K562 (cell line): Measurements from ENCODE around the gene SLMAP. TPM values are rescaled to one million over a fixed set of nuclear protein-coding genes. Genes with fewer than 3 reads are reported as not detected.

Experiments
- ATAC-seq: fragments of 200-7000 bp; cut with Tn5 transposase; 3 replicates; pipeline ENCODE4 v1.9.1; 2020; ENCODE audit warnings: moderate library complexity
- BruUV-seq: library from RNA; stranded (reverse); fragments of 400-500 nt; replicated peaks from 2 replicates; lab custom pipeline; 2021; lab: Mats Ljungman, UMichigan
- CTCF ChIA-PET: fragments of 300-600 bp; formaldehyde crosslinking; extraction: SDS; loops from one replicate; lab custom pipeline; 2021; ENCODE audit warnings: low intra/inter-chr PET ratio; lab: Yijun Ruan, JAX
- POLR2A ChIA-PET: fragments of 300-600, 350-650 bp; sonication (Branson Sonifier 250); formaldehyde crosslinking; extraction: SDS; loops from one replicate; lab custom pipeline; 2021; ENCODE audit warnings: antibody characterized with exemption, inconsistent platforms; lab: Yijun Ruan, JAX
- DNase-seq, 4 experiments: peaks; one replicate each; pipeline versions ENCODE4 v3.0.0 to v3.0.0-alpha.2; 2011 to 2018; ENCODE audit warnings: low spot score in 3 of 4, mixed read lengths in 3 of 4; ENCODE audit errors: extremely low read depth in 1 of 4
- FAIRE-seq: peaks from 2 replicates; lab custom pipeline; 2011; peaks lifted over from hg19 to GRCh38; lab: Jason Lieb, UNC
- H2AFZ ChIP-seq: 2 replicates; pipeline ENCODE4 v1.6.0; 2011; ENCODE audit warnings: low read depth, low read length, control low read depth, inconsistent platforms
- H3K27ac ChIP-seq: fragments of 200-600 bp; 3 replicates; pipeline ENCODE4 v1.8.0; 2011; ENCODE audit warnings: low read depth, mild to moderate bottlenecking, control low read depth, inconsistent platforms, low read length, moderate library complexity, mixed read lengths; ENCODE audit errors: extremely low read depth
- H3K27me3 ChIP-seq, 2 experiments: fragments of 300-600 bp in 1 of 2; 2 replicates in 1 of 2; 3 replicates in 1 of 2; pipeline versions ENCODE4 v1.6.0 to v1.8.0; 2011; ENCODE audit warnings: inconsistent platforms in 2 of 2, low read length in 2 of 2, mild to moderate bottlenecking in 1 of 2, mixed read lengths in 1 of 2, moderate library complexity in 1 of 2; ENCODE audit not compliant: control insufficient read depth in 2 of 2, insufficient read depth in 2 of 2
- H3K36me3 ChIP-seq: fragments of 300-600 bp; 3 replicates; pipeline ENCODE4 v1.8.0; 2011; ENCODE audit warnings: mild to moderate bottlenecking, low read length, inconsistent platforms; ENCODE audit not compliant: control insufficient read depth, insufficient read depth
- H3K4me1 ChIP-seq, 2 experiments: fragments of 200-600 bp in 1 of 2; replicated peaks in 1 of 2; 2 replicates in 1 of 2; 3 replicates in 1 of 2; pipeline versions ENCODE4 v1.5.1 to v1.8.0; 2011; ENCODE audit warnings: inconsistent platforms in 2 of 2, low read length in 2 of 2, mild to moderate bottlenecking in 1 of 2, mixed read lengths in 1 of 2, moderate library complexity in 1 of 2; ENCODE audit not compliant: control insufficient read depth in 2 of 2, insufficient read depth in 2 of 2
- H3K4me2 ChIP-seq: 2 replicates; pipeline ENCODE4 v1.6.1; 2011; ENCODE audit warnings: low read length, control low read depth, inconsistent platforms, mixed read lengths; ENCODE audit not compliant: insufficient read depth
- H3K4me3 ChIP-seq: fragments of 200-600 bp; sonication (generic), shearing (Covaris generic); 2 replicates; pipeline ENCODE4 v1.5.1; 2016; ENCODE audit warnings: control low read depth, inconsistent platforms
- H3K79me2 ChIP-seq: fragments of 200-600 bp; 3 replicates; pipeline ENCODE4 v1.8.0; 2011; ENCODE audit warnings: low read length, inconsistent platforms; ENCODE audit not compliant: control insufficient read depth, insufficient read depth
- H3K9ac ChIP-seq, 2 experiments: 2 replicates each; pipeline versions ENCODE4 v1.6.0 to v1.6.1; 2011; ENCODE audit warnings: low read depth in 2 of 2, low read length in 2 of 2, control low read depth in 1 of 2, inconsistent platforms in 1 of 2, mild to moderate bottlenecking in 1 of 2, mixed read lengths in 1 of 2; ENCODE audit not compliant: insufficient read depth in 1 of 2
- H3K9me1 ChIP-seq: one replicate; pipeline ENCODE4 v1.6.0; 2011; ENCODE audit warnings: inconsistent platforms, mild to moderate bottlenecking, low read length, moderate library complexity; ENCODE audit not compliant: control insufficient read depth, insufficient read depth
- H3K9me3 ChIP-seq: replicated peaks from 2 replicates; pipeline ENCODE4 v1.5.1; 2011; ENCODE audit warnings: low read depth, low read length, inconsistent platforms; ENCODE audit not compliant: control insufficient read depth, insufficient read depth
- H4K20me1 ChIP-seq: replicated peaks from 2 replicates; pipeline ENCODE4 v1.6.1; 2011; ENCODE audit warnings: low read length, inconsistent platforms, mixed read lengths; ENCODE audit not compliant: control insufficient read depth, insufficient read depth
- ARHGAP35 ChIP-seq: fragments of 450-650 bp; IDR thresholded peaks from 2 replicates; pipeline ENCODE4 v1.6.1; 2018; ENCODE audit not compliant: partially characterized antibody
- BRD4 ChIP-seq: fragments of 200-600 bp; sonication (generic); IDR thresholded peaks from 2 replicates; pipeline ENCODE4 v1.6.1; 2017; ENCODE audit warnings: inconsistent platforms
- CEBPG ChIP-seq, 3 experiments: fragments of 200-800 bp in 1 of 3; sonication (Bioruptor generic) in 1 of 3; sonication (generic) in 1 of 3; formaldehyde crosslinking in 1 of 3; IDR thresholded peaks in 2 of 3; conservative IDR thresholded peaks in 1 of 3; 2 replicates each; pipeline versions ENCODE4 v1.6.1 to v1.8.0; 2016 to 2022; ENCODE audit warnings: missing compliant biosample characterization in 2 of 3, missing genetic modification characterization in 2 of 3, mild to moderate bottlenecking in 1 of 3, missing genetic modification reagents in 1 of 3
- ELF4 ChIP-seq: fragments of 450-650 bp; formaldehyde crosslinking; IDR thresholded peaks from 2 replicates; pipeline ENCODE4 v1.4.0; 2022; ENCODE audit warnings: missing genetic modification characterization
- FOSL1 ChIP-seq: fragments of 200-800 bp; sonication (Bioruptor generic); conservative IDR thresholded peaks from 2 replicates; pipeline ENCODE4 v1.6.1; 2016; ENCODE audit warnings: missing genetic modification characterization, missing compliant biosample characterization
- SMAD3 ChIP-seq: fragments of 450-650 bp; formaldehyde crosslinking; conservative IDR thresholded peaks from 2 replicates; pipeline ENCODE4 v1.4.0; 2020; ENCODE audit warnings: mild to moderate bottlenecking
- TBP ChIP-seq: optimal IDR thresholded peaks from 2 replicates; pipeline ENCODE3; 2011; ENCODE audit warnings: low read depth, low read length, improper control_type of control experiment
- ZKSCAN8 ChIP-seq: fragments of 200-800 bp; sonication (Bioruptor generic); IDR thresholded peaks from 2 replicates; pipeline ENCODE4 v1.6.1; 2016; ENCODE audit warnings: missing genetic modification characterization, missing compliant biosample characterization
- ZNF3 ChIP-seq: fragments of 250-450 bp; sonication (Bioruptor Pico); IDR thresholded peaks from 2 replicates; pipeline ENCODE4 v1.5.0; 2021; ENCODE audit warnings: mild to moderate bottlenecking, moderate library complexity
- ZNF584 ChIP-seq: fragments of 200-800 bp; sonication (Bioruptor generic); IDR thresholded peaks from 2 replicates; pipeline ENCODE4 v1.6.1; 2016; ENCODE audit warnings: low read depth, mild to moderate bottlenecking, missing genetic modification characterization, missing compliant biosample characterization
- WGBS: fragments of 100-300 bp; shearing (Covaris generic); methylation state at CpG from one replicate; pipeline ENCODE4 v1.1.6; 2016; ENCODE audit warnings: low coverage, mixed read lengths; ENCODE audit not compliant: insufficient coverage; ENCODE audit errors: missing lambda C conversion rate; 5-methylcytosine and 5-hydroxymethylcytosine counted together
- in situ Hi-C: fragments of 300-500 bp; cut with MboI; formaldehyde crosslinking; loops from 4 replicates; pipeline ENCODE4 v1.15.0; 2018; ENCODE audit warnings: inconsistent platforms, mixed read lengths
- intact Hi-C: fragments of 100-400 bp; cut with micrococcal nuclease; formaldehyde crosslinking; loops from 2 replicates; pipeline ENCODE4 v1.14.2; 2022
- polyA plus RNA-seq, 8 experiments: library from polyadenylated mRNA; depleted of rRNA in 4 of 8; stranded (reverse) in 5 of 8; unstranded in 3 of 8; fragments of >200 nt; fragmentation: Nextera tagmentation in 2 of 8; fragmentation: Illumina TruSeq in 1 of 8; extraction: Ambion mirVana in 2 of 8; extraction: Trizol in 1 of 8; gene quantifications; 2 replicates each; pipeline versions ENCODE4 v1.2.1 to v1.2.3, GENCODE V29; 2011 to 2014; ENCODE audit warnings: inconsistent platforms in 1 of 8, missing spikeins in 1 of 8
- total RNA-seq, 7 experiments: library from RNA; depleted of rRNA in 6 of 7; stranded (reverse); fragments of >200 nt in 6 of 7; fragmentation: Illumina TruSeq in 2 of 7; extraction: Trizol in 2 of 7; gene quantifications; 2 replicates each; pipeline versions ENCODE4 v1.2.1 to v1.2.3, GENCODE V29; 2011 to 2021; ENCODE audit warnings: low replicate concordance in 1 of 7
- TF ChIP-seq, protein P1 (sequence below): fragments of 250-450 bp; sonication (Bioruptor Pico); IDR thresholded peaks from 2 replicates; pipeline ENCODE4 v1.5.0; 2020; ENCODE audit warnings: mild to moderate bottlenecking
- TF ChIP-seq, protein P2 (sequence below): fragments of 150-350 bp; conservative IDR thresholded peaks from 2 replicates; pipeline ENCODE4 v1.6.1; 2014; ENCODE audit warnings: low read length
- TF ChIP-seq, protein P3 (sequence below): sonication (generic); formaldehyde crosslinking; IDR thresholded peaks from 2 replicates; pipeline ENCODE4 v1.8.0; 2022; ENCODE audit warnings: mild to moderate bottlenecking, missing genetic modification reagents

The SLMAP gene
- total and polyA plus RNA-seq, 9 of the 15 experiments (the other 6 are each of a cell fraction or from before 2014, with no cell fraction given), result 12.1 to 50.7 (median 28.3) TPM

DNA sequence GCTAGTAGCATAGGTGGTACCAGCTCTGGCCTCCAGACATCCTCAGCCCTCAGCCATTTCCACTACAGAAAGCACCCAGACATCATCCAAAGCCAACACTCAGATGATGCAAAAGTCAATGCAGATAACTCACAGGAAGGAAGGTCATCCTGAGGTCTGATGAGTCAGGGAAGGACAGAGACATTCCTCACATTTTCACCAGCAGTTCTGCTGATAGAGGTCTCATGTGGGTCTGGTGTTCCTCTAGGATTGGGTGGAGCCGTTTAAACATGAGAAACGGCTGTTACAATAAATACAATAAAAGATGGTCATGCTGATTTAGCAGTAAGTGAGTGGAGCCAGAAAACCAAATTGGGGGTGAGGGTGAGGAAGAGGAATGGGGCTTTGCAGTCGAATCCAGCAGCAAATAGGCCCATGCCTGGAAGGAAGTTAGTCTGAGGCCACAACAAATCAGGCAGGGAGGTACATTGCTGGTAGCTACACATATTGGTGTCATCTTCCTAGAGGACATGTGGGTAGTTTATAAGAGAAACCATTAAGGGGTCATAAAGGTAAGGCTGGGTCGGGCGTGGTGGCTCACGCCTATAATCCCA lies 218.8 kb downstream of the SLMAP start:
- intact Hi-C loops (no loop called here), in situ Hi-C loops (no loop called here)
- Histone ChIP-seq H3K4me3 (no peak overlapping the region), H3K4me1 (peaks cover 0 to 7% of the 10 kb centered on the region in 2 experiments; a peak in 3 of 5 replicates), H3K79me2 (no peaks in the 10 kb centered on the region), H4K20me1 (no peaks in the 10 kb centered on the region), H3K4me2 (no peak overlapping the region), H3K9me1 (no peaks in the 10 kb centered on the region), H3K9me3 (no peaks in the 10 kb centered on the region), H3K27ac (no peak overlapping the region; the same call in 2 of the 3 replicates), H3K9ac (no peak overlapping the region; a peak in 1 of 4 replicates), H2AFZ (no peak overlapping the region), H3K36me3 (no peaks in the 10 kb centered on the region), H3K27me3 (peaks cover 0 to 2% of the 10 kb centered on the region in 2 experiments; a peak in 1 of 5 replicates)
- BruUV-seq, result no TSS peak
- FAIRE-seq (no peak), DNase-seq (peak; percentile 17 to 51 (median 35)), ATAC-seq (peak; percentile 60)
- POLR2A ChIA-PET, result interaction anchor here (1.2 kb wide), 1 partner anchor 65 kb away, joined by 4 read pairs; no protein-coding TSS in a partner anchor
- WGBS, result 30% methylated on average over 6 of the region's 6 CpGs
- CTCF ChIA-PET, result no interaction called here
- TF ChIP-seq ZNF584 (no peak), ELF4 (CRISPR knock-in tag) (no peak), ZNF3 (CRISPR knock-in tag) (no peak), ARHGAP35 (no peak), CEBPG (CRISPR knock-in tag; IDR thresholded peaks at IDR 0.05) (peak; percentile 79), CEBPG (tag; conservative IDR thresholded peaks at IDR 0.05 in 1 of 2, IDR thresholded peaks at IDR 0.05 in 1 of 2) (peak; percentile 24 to 86; a peak in 2 of 4 replicates), ZKSCAN8 (CRISPR knock-in tag) (no peak), FOSL1 (peak; percentile 94), SMAD3 (no peak), TBP (no peak), BRD4 (no peak)
- TF ChIP-seq, protein P1, sequence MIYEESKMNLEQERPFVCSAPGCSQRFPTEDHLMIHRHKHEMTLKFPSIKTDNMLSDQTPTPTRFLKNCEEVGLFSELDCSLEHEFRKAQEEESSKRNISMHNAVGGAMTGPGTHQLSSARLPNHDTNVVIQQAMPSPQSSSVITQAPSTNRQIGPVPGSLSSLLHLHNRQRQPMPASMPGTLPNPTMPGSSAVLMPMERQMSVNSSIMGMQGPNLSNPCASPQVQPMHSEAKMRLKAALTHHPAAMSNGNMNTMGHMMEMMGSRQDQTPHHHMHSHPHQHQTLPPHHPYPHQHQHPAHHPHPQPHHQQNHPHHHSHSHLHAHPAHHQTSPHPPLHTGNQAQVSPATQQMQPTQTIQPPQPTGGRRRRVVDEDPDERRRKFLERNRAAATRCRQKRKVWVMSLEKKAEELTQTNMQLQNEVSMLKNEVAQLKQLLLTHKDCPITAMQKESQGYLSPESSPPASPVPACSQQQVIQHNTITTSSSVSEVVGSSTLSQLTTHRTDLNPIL (CRISPR knock-in tag), result no peak
- TF ChIP-seq, protein P2, sequence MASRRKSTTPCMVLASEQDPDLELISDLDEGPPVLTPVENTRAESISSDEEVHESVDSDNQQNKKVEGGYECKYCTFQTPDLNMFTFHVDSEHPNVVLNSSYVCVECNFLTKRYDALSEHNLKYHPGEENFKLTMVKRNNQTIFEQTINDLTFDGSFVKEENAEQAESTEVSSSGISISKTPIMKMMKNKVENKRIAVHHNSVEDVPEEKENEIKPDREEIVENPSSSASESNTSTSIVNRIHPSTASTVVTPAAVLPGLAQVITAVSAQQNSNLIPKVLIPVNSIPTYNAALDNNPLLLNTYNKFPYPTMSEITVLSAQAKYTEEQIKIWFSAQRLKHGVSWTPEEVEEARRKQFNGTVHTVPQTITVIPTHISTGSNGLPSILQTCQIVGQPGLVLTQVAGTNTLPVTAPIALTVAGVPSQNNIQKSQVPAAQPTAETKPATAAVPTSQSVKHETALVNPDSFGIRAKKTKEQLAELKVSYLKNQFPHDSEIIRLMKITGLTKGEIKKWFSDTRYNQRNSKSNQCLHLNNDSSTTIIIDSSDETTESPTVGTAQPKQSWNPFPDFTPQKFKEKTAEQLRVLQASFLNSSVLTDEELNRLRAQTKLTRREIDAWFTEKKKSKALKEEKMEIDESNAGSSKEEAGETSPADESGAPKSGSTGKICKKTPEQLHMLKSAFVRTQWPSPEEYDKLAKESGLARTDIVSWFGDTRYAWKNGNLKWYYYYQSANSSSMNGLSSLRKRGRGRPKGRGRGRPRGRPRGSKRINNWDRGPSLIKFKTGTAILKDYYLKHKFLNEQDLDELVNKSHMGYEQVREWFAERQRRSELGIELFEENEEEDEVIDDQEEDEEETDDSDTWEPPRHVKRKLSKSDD, result no peak
- TF ChIP-seq, protein P3, sequence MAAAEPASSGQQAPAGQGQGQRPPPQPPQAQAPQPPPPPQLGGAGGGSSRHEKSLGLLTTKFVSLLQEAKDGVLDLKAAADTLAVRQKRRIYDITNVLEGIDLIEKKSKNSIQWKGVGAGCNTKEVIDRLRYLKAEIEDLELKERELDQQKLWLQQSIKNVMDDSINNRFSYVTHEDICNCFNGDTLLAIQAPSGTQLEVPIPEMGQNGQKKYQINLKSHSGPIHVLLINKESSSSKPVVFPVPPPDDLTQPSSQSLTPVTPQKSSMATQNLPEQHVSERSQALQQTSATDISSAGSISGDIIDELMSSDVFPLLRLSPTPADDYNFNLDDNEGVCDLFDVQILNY (CRISPR knock-in tag), result no peak
